NCI-H748 (cell line): Measurements from ENCODE around the gene RRP1B.

ENCODE experiments used
- DNase-seq: peaks from one replicate; lab custom pipeline; 2025; ENCODE audit not compliant: unreplicated experiment; lab: John Stamatoyannopoulos, UW

Gene RRP1B

GRCh38 chr21:43721939-43722338 lies 62.6 kb downstream of the RRP1B start:
- DNase-seq, result no peak

- no peak for DNase-seq
Observed at GRCh38 chr21:43723648-43724047, 64.3 kb downstream of the RRP1B start.

- DNase-seq, result no peak
Observed at GRCh38 chr21:43726686-43727518, 67.5 kb downstream of the RRP1B start.

GRCh38 chr21:43727519-43728153 lies 68.3 kb downstream of the RRP1B start:
- DNase-seq, result no peak

GRCh38 chr21:43728154-43728466 lies 68.8 kb downstream of the RRP1B start:
- no peak for DNase-seq

GRCh38 chr21:43728467-43729390 lies 69.4 kb downstream of the RRP1B start:
- DNase-seq, result peak; percentile 77

- DNase-seq, result no peak
Observed at GRCh38 chr21:43731476-43731875, 72.1 kb downstream of the RRP1B start.

GRCh38 chr21:43731891-43732711 lies 72.7 kb downstream of the RRP1B start:
- no peak for DNase-seq

- no peak for DNase-seq
Observed at GRCh38 chr21:43733060-43733459, 73.7 kb downstream of the RRP1B start.

- no peak for DNase-seq
Observed at GRCh38 chr21:43733529-43734071, 74.2 kb downstream of the RRP1B start.

GRCh38 chr21:43734131-43734927 lies 75.0 kb downstream of the RRP1B start:
- DNase-seq, result no peak

GRCh38 chr21:43734928-43735229 lies 75.5 kb downstream of the RRP1B start:
- DNase-seq, result no peak

- no peak for DNase-seq
Observed at GRCh38 chr21:43735236-43736091, 76.1 kb downstream of the RRP1B start.

GRCh38 chr21:43736224-43736883 lies 77.0 kb downstream of the RRP1B start:
- no peak for DNase-seq

GRCh38 chr21:43737158-43737950 lies 78.0 kb downstream of the RRP1B start:
- no peak for DNase-seq

GRCh38 chr21:43739621-43740435 lies 80.5 kb downstream of the RRP1B start:
- DNase-seq, result peak; percentile 4
